Measurements from ENCODE around the gene MSRB3.
"Not testable (repeated sequence)": the region's sequence is repeated elsewhere in the genome, so short reads cannot be mapped to it uniquely, and the experiment has no call there.

Gene MSRB3

DNA sequence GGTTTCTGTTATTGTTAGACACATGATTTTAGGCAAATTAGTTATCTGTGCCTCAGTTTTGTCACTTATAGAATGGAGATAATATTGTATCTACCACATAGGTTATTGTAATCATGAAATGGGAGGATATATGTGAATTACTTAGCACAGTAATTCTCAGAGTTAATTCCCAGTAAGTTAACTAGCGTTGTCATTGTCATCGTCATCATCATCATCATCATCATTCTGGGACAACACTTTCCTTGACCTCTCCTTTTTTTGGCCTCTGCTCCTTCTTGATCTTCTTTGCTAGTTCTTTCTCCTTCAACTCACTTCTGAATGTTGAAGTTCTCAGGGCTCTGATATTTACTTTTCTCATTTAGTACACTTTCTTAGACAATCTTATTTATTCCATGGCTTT lies 13.8 kb downstream of the MSRB3 start:
- DNase-seq: no peak

DNA sequence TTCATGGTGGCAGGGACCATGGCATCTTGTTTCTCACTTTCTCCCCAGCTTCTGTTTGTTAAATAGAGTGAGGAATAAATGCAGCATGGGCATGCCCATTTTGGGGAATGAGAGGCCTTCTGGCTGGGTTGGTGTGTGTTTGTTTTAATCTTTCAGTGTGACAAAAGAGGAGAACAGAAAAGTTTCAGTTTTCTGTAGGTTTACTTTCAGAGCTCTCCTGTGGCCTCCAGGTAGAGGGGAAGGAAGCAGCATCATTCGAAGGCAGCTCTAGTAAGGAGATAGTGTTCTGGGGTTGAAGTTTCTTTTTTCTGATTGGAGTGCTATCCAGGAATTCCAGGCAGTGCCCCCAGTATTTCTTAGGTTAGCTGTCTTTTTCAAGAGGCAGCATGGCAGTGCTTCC lies 15.3 kb downstream of the MSRB3 start:
- no peak for DNase-seq

DNA sequence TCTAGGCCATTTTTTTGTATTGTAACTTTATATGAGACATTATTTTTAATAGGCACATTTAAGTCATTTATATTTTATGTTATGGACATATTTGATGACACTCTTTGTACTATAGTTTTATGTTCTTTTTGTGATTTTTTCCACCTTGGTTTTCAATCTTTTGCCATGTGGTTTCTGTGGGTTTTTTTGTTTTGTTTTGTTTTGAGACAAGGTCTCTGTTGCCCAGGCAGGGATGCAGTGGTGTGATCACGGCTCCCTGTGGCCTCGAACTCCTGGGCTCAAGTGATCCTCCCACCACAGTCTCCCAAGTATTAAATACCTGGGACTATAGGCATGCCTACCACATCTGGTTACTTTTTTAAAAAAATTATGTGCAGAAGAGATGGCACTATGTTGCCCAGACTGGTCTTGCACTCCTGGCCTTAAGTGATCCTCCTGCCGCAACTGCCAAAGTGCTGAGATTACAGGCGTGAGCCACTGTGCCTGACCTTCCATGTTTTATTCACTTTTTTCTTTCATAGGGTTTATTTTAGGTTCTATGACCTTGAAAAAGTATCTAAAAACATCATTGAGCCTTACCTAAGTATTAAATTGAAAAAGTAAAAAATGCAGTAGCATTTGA lies 16.3 kb downstream of the MSRB3 start:
- DNase-seq: no peak

DNA sequence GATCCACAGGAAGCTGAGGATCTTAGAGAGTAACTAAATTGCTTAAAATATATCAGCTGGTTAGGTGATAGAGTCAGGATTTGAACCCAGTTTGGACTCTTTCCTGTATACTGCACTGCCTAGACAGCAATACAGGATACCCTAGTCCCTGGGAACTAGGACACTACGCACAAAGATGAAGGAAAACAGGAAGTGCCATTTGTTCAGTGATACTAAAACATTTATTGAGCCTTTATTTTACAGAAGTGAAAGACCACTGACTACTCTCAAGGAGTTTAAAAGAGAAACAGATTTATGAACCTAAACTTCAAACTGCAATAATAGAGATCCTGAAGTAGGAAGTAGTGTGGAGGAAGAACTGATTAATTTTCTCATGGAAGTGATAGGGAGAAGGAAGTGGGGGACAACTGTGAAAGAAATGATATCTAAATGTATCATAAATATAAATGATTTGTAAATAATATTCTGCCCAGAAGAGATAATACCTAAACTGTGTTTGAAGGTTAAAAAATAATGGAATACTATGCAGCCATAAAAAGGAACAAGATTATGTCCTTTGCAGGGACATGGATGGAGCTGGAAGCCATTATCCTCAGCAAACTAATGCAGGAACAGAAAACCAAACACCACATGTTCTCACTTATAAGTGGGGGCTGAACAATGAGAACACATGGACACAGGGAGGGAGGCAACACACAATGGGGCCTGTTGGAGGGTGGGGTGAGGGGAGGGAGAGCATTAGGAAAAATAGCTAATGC lies 18.2 kb downstream of the MSRB3 start:
- no peak for DNase-seq

DNA sequence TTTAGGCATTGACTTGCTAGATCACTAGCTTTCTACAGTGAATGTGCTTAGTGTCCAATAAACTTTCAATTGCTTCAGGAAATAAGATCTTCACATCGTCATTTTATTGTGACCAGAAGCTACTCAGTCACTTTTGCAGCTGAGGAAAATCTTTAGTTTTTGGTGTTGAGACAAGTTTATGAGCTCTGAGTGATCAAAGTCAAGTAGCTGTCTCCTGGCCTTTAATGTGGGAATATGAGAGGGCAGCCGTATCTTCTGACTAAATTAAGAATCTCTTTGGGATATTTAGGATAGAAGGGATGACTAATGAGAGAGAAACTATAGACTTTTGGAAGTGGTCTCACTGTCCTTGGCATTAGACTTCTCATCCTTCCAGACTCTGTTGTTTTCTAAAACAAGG lies 21.6 kb downstream of the MSRB3 start:
- DNase-seq: no peak

DNA sequence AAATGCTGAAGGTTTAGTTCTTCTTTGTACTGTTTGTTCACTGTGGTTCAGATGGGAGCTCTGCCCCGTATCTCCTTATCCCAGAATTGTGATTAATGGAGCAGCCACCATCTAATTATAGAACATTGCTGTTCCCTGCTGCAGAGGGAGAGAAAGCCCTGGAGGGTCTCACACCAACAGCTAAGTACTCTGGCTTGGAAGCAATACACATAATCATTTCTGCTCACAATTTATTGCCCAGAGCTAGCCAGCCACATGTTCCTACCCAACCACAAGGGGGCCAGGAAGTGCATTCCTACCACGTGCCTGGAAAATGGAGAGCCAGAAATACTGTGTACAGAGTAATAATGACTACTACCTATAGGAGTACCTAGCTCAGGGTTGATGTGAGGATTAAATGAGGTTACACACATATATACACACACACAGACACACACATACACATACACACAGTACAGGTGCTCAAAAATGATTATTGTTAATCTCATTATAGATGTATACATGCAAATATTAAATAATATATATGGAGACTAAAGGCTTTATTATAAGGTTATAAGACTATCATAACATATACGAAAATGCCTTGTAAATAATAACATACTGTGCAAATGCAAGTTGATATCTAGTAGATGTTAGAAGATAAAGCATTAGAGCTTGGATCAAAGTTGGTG lies 22.3 kb downstream of the MSRB3 start:
- DNase-seq: no peak

DNA sequence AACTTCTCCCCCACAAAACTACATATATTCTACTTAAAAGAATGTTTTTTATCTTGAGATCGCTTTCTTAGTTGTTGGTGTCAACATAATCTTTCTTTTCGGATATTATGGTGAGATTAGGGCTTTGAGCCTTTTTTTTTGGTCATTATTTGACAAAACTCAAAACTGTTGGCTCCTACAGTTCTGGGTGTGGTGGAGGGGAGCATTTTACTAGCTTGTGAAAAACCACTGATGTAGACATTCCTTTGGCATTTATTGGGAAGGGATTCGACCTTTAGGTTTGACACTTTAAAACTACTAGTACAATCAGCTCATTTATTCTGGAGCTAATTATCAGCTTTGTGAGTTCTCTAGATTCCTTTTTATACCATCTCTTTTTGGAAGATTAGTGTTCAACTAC lies 24.4 kb downstream of the MSRB3 start:
- no peak for DNase-seq

DNA sequence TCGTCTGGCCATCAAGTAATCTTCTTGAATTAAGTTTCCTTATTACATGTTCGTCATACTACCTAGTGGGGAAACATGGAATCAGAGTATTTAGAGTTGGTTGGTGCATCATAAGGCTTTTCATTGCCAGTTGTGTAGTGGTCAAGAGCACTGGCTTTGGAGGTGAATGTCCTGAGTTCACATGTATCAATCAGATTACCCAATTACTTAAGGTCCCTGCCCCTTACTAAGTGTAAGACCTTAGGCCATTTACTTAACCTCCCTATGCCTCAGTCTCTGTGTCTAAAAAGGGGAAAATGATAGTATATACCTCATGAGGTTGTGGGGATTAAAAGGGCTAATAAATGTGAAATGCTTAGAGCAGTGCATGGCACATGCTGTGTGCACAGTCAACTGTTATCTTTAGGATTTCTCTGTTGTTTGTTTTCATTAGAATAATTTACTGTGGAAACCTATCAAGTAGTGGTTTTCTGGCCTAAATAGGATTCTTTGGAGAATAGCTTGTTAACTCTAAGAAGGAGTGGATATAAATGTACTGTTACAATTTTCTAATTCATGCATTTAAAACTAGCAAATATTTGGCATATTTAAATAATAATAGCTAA lies 27.0 kb downstream of the MSRB3 start:
- no peak for DNase-seq

DNA sequence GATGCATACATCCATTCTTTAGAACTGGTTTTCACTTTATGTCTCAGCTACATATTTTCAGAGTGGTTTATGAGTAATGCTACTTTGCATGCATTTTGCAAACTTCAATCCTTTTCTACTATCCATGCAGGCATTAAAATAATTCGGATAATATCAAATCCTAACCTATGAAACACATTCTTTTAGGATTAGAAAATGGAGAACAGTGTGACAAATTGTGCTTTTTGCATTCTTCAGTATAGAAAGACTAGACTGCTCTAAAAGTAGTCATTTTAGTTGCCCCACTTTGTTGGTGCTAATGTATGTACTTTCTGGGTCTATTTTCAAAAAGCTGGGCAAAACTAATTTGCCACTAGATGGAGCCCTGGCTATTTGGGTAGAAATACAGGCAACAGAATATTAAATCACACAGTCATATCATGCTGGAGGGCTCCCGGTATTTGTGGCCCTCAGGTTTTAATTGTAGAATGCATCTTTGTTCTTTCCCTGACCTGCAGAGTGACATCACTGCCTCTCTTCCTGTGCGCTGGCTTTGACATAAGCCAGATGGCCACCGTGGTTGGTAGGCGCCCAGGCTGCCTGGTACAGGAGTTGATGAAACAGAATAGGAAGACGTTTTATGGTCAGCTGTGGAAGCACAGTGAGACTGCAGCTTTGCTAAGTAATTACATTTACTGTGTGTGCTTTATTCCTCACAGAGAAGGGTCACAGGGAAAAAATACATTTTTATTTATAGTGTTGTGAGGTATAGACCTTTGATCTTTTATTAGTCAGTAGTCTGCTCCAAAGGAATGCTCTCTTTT lies 28.1 kb downstream of the MSRB3 start:
- DNase-seq: no peak

DNA sequence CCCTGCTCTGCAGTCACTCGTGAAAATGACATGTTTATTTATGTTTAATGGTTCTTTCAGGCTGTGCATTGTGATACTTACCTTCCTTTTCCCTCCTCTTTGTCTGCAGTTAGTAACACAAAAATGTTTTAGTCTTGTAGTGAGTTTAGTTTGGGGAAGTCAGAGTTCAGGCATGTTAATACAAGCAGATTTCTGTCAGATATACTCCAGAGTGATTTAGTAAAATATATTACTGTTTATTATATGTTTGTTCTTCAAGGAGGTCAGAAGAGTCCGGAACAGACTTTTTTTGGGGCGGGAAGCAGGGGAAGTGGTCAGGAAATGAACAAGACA lies 28.7 kb downstream of the MSRB3 start:
- DNase-seq: no peak

DNA sequence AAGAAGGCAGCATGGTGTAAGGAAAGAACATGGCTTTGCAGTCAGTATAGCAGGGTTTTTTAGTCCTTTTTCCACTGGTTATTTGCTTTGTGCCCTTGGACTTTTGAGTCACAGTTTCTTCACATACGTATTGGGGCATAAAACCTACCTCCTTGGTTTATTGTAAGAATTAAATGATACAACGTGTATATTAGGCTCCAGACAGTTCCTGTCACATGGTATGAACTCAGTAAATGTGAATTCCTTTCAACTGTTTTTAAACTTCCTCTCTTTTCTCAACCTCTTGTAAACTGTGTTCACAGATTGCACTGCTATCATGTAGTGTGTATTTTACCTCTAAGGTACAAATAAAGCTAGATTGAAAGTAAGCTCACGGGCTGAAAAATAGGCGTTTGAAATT lies 29.5 kb downstream of the MSRB3 start:
- DNase-seq: no peak

DNA sequence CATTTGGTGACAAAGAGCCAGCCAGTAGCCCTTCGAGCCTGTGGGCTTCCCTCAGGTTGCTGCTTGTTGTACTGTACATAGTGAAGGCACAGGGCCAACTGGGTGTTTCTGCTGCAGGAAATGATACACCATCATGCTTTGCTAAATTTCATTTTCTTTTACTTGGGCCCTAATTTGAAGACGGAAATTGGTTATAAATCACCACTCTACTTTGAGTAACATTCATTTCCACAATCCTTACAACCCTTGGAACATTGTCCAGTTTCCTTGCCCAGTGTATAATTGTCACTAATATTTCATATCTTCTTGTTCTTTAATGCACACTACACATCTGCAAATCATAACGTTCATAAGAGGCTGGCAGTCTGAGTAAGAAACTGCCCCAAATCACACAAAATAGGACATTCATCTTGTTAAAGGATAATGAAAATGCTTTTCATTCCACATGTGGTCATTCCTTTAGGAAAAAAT lies 30.2 kb downstream of the MSRB3 start:
- DNase-seq: no peak

DNA sequence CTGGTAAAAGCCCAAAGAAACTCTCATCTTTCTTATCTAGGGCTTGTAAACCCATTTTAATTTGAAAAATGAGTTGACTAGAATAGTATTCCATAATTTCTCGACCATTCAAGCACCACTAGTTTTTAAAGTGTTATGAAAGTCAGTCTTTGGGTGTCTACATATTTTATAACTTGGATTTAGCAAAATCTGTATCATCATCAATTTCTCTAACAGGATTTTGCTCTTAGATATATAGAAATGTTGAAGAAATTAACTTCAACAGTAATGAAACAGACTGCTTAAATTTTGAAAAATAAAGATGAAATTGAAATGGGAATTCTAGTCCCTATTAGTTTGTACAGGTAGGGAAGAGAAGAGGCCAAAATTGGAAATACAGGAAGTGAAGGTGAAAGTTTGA lies 32.8 kb downstream of the MSRB3 start:
- no peak for DNase-seq

DNA sequence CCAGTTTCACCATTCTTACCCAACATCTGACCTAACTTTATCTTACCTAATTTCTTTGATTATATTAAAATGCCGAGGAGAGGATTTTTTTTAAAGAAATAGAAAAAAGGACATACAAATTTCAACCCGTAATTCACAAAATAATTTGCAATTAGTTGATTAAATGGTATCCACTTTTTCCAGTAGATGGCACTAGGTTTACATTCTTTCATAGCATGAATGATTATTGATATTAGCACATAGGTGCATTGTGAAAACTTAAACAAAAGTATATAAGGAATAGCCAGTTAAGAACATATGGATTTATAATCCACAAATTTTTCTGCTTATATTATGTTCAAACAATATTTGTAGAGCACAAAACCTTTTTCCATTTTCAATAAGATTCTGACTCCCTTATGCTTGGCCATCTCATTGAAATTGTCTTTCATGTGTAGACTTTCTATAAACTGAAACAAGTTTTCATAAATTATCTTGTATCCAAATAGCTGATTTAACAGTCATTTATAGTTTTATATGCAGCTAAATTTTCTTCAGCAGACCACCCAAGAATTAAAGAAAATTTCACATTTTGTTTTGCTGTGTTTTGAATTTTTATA lies 35.3 kb downstream of the MSRB3 start:
- DNase-seq: peak; percentile 7

DNA sequence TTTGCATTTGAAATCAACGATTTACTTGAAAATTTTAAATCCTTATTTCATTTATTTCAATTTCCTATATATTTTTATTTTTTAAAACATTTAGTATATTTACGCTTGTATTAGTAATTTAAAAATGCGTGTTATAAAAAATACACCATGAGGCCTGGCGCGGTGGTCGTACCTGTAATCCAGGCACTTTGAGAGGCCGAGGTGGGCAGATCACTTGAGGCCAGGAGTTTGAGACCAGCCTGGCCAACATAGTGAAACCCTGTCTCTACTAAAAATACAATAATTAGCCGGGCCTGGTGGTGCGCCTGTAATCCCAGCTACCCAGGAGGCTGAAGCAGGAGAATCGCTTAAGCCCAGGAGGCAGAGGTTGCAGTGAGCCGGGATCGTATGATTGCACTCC lies 36.8 kb downstream of the MSRB3 start:
- not testable (repeated sequence) for DNase-seq

DNA sequence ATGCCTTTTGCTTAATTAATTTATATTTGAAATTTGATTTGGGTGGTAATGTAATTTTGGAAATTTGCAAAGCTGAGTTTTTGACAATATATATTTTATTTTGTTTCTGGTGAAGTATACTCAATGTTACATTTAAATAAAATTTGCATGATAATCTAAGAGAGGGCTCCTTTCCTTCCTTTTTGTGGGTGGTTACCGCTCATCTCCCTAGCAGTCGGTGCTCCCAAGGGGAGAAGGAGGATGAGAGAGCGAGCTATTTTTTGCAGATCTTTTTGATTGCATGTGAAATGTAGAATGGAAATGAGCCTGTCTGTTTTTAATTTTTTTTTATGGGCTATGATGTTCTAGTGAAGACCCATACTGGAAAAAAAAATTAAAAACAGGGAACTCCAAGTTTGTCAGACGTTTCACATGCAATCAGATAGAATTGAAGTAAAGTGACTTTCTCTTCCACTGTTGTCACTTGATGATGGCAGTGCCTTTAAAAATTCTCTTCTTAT lies 39.8 kb downstream of the MSRB3 start:
- no peak for DNase-seq

DNA sequence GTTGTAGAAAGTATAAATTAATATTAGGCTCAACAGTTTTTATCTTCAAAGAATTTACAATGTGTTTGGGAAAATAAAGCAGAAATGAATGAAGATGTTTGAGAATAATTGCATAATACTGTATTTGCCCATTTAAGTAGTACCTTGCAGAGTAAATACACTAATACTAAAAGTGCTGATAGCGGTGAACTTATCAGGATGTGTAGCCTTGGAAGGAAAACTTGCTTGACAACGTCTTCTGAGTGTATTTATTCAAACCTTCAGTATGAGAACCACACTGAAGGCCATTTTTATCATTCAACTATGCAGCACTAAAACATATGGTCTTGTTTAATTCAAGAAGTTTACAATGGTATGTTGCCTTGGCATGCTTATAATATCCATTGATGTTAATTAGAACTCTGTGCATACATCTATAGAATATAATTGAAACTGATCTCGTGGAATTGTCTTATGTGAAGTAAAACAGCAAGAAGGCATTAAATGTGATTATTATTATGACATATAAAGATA lies 41.3 kb downstream of the MSRB3 start:
- DNase-seq: no peak

DNA sequence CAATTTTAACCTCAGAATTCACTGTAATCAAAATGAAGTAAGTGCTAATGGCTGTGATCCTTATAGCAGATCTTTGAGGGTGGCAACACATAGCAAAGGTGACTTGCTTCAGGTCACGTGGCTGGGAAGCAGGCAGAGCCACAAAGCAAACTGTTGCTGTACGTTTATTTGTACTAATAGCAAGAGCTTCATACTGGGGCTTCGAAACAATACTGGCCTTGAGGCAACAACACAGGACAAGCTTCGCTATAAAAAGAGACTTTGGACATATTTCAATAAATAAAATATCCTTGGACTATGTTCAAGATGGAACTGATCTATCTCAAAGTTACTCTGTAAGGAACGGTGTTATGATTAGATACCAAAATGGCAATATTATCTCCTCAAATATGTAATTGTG lies 44.6 kb downstream of the MSRB3 start:
- no peak for DNase-seq

DNA sequence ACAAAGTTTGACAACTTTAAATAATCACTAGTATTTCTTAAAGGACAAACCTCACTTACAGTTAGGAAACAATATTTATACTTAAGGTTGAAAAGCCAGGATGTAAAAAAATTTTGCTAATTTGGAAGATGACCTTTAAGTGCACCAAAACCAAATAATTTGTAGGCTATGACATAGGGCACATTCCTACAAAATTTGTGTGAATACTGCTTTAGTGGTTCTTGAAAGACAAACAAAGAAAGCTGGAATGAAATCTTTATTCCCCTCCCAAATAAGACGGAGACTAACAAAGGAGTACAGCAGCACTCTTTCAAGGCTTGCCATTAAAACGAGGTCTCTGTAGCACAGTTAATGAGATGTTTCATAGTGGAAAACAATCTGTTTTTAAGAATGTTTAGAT lies 45.6 kb downstream of the MSRB3 start:
- no peak for DNase-seq

DNA sequence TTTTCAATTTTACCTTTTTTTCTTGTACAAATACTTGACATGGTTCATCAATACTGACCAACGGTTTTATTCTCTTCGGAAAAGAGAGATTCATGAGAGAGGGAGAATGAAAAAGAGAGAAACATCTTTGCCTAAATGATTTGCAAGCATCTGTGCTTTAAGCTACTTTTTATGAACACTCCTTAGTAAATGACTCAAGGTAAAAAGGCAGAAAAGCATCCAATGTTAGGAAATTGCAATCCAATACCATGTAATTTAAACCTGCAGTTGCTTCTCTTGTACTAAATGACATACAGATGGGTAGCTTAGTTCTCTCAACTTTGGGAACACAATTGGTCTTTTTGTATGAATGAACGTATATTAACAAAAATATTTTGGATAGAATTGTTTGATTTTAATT lies 46.1 kb downstream of the MSRB3 start:
- no peak for DNase-seq

DNA sequence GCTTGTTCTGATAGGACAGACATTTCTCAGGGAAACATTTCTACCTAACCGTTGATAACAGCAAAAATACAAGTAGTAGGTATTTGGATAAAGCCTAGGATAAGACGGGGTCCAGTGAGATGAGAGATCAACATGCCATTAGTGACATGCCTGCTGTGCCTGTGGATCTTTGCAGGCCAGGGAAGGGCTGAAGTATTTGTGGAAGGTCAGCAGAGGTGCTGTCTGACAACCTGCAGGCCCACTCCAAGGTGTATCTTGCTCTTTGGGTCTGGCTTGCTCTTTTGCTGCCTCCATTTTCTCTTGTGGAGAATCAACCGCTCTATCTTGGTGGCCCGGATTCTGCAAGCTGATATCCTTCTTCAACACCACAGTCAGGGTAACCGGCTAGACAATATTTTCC lies 46.7 kb downstream of the MSRB3 start:
- no peak for DNase-seq

DNA sequence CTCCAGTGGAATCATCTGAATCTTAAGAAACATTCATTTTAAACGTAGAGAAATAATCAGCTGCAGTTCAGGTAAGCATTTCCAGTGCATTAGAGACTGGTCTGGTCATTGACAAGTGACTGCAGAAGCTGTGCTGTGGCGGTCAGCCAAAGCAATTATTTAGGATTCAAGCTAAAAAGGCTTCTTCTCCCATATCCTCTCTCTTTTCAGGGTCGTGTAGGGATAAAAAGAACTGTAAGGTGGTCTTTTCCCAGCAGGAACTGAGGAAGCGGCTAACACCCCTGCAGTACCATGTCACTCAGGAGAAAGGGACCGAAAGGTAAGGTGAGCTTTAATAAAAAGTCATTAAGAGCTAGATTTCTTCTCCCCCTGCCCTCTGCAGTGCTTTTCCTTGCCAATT lies 48.1 kb downstream of the MSRB3 start:
- DNase-seq: no peak

Data from NCI-H1694 treated with DMSO at 0.1 percent for 48 hours (cell line).